GM18909 (cell line): Measurements from ENCODE around the gene SCAMP4.
A peak's percentile ranks its signal among the peaks of the same experiment; 100 is the strongest.
"Not testable (repeated sequence)": the region's sequence is repeated elsewhere in the genome, so short reads cannot be mapped to it uniquely, and the experiment has no call there.

Experiments
- ATAC-seq: cut with Tn5 transposase; IDR thresholded peaks from one replicate; pipeline ENCODE4 v1.9.1; 2021; ENCODE audit warnings: mild to moderate bottlenecking; ENCODE audit not compliant: unreplicated experiment, poor library complexity

The SCAMP4 gene

DNA sequence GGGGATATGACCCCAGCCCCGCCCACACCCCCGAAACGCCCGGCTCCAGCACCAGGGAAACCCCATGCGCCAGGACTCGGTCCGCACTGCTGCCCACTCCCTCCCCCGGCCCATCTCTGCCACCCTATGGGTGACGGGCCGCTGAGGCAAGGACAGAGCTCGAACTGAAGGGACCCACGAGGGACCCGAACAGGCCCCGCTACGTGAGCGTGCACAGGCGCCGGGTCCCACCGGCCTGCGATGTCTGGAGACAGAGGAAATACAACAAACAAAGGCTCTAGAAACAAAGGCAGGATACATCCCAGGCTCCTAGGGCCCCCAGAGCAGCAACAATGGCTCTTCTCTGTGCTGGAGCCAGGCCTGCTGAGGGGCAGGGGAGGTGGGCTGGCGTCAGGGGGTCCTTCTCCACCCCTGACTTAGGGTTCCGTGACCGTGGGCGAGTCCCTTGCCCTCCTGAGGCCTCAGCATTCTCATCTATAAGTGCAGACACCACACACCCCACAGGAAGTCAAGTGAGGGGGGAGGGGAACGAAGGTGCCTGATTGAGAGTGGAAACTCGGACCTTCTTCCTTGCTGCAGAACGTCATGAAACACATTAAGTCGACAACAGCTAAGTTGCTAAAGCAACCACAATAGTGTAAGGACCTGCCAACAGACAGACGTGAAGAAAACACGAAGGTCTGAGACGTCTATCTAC, 23.0 kb upstream of the SCAMP4 start:
- no peak for ATAC-seq

DNA sequence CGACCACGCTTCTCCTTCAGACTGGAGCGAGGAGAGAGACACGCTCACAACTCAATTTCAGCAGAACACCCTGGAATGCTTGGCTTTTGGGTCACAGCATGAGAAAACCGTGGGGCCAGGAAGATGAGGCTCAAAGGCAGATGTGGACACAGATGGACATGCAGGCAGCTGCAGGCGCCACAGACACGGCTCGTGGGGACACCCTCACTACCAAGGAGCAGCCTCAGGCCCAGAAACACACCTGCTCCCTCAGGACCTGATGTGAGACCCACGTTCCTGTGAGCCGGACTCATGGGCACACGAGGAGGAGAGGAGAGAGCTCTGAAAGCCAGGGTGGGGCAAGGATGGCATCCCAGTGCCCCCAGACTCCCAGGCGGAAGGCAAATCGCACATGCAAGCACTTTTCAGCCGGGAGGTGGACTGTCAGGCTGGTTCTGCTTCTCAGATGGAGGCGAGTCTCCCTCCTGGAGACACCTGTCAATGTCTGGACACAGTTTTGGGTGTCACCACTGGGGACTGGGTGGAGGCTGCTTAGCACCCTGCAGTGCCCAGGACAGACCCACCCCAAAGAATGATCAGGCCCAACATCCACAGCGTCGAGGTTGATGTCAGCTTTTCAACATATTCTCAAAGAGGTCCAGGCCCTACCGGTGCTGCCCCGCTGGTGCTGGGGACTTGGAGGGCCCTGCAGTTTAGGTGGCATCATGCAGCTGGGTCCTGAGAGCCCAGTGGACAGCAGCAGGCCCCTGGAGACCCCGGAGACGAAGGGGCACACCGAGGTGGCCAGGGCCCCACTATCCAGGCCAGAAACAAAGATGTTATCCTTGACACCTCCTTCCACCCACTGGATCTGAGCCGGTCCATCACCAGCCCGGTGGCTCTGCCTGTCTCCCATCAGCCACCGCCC, 22.2 kb upstream of the SCAMP4 start:
- ATAC-seq: no peak

DNA sequence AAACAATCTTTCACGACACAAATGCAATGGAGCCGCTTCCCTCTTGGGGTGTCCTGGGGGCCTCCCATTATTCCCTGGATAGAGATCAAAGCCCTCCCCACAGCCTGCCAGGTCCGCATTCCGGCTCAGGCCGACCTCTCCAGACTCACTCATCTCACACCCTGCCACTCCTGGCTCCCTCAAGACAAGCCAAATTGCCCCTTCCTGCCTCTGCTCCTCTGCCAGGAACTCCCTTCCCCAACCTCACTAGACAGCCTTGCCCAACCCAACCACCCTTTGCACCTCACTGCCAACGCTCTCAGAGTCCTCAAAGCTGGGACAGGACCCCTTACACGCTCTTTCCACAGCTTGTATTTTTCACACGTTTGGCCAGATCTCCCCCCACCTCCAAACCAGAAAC, 21.4 kb upstream of the SCAMP4 start:
- no peak for ATAC-seq

DNA sequence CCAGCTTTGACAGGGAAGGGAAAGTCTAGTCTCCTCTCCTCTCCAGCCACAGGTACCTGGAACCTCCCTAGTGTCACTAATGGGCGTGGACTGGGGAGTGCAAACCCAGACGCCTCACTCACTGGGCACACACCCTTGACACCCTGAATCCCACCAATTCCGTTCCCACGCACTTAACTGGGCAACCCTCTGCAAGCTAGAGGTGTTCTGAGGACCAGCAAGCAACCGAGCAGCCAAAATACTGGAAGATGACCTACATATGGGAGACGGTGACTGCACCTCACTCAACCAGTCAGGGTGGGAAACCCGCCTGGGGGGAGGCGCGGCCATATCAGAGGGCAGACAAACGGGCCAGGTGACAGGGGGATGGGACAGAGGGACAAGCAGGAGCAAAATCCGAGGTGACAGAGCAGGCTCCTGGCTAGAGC, 20.9 kb upstream of the SCAMP4 start:
- ATAC-seq: no peak

DNA sequence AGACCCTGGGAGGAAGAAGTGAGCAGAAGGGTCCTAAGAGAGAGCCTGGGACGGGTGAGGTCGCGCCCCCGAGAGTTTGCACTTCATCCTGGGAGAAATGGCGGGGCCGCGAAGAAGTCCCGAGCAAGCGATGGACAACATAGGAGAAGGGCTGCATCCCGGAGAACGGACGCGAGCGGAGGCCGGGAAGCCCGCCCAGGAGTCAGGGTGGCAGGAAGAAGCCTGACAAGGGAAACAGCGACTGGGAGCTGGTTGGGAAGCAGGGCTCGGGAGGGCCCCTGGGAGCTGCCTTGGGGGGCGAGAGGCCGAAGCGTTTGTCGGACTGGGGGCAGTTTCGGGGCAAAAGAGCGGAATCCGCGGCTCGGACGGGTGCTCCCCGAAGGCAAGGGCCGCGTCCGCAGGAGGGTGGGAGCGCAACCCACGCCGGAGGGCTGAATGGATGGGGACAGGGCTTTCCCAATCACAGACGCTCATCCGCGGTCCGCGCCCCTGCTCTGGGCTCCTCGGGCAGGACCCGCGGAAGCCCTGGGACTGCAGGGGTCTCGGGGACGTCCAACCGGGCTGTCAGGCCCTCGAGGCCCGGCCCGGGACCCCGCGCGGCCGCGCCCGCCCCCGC, 20.4 kb upstream of the SCAMP4 start:
- no peak for ATAC-seq

DNA sequence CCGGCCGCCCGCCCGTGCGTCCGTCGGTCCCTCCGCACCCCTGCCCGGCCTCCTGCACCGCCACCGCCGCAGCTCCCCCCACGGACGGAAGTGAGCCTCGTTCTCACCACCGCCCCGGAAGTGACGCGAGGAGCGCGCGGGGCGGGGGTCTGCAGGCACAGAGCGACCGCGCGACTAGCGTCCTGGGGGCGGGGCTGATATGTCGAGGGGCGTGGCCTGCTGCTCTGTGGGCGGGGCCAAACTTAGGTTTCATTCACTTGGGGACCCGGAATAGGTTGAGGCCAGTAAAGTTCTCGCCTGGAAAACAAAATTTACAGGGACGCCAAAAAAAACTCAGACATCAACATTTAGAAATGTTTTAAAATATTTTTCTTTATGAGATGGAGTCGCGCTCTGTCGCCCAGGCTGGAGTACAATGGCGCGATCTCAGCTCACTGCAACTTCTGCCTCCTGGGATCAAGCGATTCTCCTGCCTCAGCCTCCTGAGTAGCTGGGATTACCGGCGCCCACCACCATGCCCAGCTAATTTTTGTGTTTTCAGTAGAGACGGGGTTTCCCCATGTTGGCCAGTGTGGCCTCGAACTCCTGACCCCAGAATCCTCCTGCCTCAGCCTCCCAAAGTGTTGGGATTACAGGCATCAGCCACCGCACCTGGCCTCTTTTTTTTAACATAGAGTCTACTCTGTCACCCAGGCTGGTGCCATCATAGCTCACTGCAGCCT, 19.6 kb upstream of the SCAMP4 start, which contains the start of gene ABHD17A:
ABHD17A (minus strand) TSS at position 99 of the 722 bp plus-strand sequence. CDS start 3,930 bp downstream, outside the sequence.
- peak; percentile 81 for ATAC-seq

DNA sequence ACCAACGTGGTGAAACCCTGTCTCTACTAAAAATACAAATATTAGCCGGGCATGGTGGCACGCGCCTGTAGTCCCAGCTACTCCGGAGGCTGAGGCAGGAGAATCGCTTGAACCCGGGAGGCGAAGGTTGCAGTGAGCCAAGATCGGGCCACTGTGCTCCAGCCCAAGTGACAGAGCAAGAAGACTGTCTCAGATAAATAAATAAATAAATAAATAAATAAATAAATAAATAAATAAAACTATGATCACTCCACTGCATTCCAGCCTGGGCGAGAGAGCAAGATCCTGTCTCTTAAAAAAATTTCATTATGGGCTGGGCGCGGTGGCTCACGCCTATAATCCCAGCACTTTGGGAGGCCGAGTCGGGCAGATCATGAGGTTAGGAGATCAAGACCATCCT, 18.8 kb upstream of the SCAMP4 start:
- ATAC-seq: not testable (repeated sequence)

DNA sequence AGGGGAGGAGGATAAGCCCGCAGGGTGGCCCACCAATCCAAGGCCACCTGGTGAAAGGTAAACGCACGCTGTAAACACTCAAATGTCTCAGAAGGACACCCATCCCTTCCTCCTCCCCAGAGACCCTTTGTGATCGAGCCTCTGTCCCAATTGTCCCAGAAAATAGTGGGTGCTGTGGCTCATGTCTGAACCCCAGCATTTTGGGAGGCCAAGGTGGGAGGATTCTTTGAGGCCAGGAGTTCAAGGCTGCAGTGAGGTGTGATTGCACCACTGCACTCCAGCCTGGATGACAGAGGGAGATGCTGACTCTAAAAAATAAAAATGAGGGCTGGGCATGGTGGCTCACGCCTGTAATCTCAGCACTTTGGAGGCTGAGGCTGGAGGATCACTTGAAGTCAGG, 16.8 kb upstream of the SCAMP4 start:
- ATAC-seq: no peak

DNA sequence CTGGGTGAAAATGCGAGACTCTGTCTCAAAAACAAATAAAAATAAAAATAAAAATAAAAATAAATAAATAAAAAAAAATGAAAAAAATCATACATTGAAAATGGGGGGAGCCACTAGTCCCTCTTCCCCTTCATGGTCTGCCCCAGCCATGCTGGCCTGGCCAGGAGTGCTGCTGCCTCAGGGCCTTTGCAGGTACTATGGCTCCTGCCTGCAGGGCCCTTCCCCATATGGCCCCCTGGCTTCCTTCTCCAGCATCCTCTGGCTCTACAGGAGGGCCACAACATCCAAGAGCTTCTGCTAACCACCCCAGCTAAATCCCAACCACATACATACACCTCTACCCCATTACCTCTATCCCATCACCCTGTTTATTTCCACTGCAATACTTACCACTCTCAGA, 15.3 kb upstream of the SCAMP4 start:
- no peak for ATAC-seq

DNA sequence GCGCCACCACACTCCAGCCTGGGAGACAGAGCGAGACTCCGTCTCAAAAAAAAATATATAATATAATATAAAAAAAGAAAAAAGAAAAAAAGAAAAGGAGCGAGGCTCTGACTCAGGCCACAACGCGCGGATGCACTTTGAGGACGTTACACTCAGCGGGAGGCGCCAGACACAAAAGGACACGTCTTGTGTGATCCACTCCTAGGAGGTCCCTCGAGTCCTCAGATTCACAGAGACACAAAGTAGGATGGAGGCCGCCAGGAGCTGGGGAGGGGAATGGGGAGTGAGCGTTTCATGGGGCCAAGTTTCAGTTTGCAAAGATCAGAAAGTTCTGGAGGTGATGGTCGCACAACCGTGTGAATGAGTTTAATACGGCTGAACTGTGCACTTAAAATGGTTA, 11.4 kb upstream of the SCAMP4 start:
- no peak for ATAC-seq

DNA sequence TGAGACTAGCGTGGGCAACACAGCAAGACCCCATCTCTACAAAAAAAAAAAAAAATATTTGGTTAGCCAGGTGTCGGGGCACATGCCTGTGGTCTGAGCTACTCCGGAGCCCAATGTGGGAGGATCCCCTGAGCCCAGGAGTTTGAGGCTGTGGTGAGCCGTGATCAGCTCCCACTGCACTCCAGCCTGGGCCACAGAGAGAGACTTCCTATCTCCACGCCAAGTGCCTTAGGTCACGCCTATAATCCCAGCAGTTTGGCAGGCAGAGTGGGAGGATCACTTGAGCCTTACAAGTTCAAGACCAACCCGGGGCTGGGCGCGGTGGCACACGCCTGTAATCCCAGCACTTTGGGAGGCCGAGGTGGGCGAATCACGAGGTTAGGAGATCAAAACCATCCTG, 8.7 kb upstream of the SCAMP4 start:
- no peak for ATAC-seq

DNA sequence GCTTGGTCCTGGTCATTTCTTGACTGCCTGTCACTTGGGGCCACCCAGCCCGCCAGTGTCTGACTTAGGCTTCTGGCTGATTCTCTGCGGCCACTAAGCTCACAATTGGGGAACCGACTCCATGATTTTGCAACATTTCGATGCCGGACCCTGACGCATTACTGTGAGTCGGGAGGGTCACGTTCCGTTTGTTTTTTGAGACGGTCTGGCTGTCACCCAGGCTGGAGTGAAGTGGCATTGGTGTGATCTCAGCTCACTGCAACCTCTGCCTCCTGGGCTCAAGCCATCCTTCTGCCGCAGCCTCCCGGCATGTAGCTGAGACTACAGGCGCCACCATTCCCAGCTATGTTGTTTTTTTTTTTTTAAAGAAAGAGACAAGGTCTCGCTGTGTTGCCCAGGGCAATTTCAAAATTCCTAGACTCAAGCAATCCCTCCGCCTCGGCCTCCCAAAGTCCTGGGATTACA, 3.2 kb upstream of the SCAMP4 start:
- ATAC-seq: no peak

DNA sequence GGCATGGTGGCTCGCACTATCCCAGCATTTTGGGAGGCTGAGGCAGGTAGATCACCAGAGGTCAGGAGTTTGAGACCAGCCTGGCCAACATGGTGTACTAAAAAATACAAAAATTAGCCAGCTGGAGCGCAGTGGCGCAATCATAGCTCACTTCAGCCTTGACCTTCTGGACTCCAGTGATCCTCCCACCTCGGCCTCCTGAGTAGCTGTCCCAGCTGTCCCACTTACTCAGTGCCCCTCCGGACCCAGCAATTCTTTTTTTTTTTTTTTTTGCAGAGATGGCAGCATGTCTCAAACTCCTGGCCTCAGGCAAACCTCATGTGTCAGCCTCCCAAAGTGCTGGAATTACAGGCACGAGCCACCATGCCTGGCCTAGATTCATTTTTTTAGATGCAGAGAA, 2.3 kb upstream of the SCAMP4 start:
- no peak for ATAC-seq

DNA sequence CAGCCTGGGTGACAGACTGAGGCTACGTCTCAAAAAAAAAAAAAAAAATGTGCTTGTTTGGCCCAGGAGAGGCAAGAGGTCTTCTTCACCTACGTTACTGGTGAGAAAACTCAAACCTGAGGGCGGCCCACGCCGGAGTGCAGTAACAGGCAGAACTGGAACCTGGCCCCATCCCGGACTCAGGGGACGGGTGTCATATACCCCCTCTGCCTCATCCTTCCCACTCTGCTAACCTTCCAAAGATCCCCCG, 414 bp upstream of the SCAMP4 start:
- no peak for ATAC-seq

DNA sequence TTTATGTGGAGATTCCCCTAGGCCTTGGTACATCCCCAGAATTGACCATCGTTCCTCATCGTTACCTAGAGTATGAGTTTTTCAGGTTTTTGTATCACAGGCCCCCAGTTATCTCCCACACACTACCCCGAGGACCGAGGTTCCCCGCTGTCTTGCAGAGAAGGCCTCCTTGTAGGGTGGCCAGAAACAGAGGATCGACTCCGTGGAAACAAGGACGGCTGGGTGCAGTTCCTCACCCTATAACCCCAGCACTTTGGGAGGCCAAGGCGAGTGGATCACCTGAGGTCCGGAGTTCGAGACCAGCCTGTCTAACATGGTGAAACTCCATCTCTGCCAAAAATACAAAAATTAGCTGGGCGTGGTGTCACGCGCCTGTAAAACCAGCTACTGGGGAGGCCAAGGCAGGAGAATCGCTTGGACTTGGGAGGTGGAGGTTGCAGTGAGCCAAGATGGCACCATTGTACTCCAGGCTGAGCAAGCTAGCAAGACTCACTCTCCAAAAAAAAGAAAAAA, 720 bp downstream of the SCAMP4 start:
- no peak for ATAC-seq

DNA sequence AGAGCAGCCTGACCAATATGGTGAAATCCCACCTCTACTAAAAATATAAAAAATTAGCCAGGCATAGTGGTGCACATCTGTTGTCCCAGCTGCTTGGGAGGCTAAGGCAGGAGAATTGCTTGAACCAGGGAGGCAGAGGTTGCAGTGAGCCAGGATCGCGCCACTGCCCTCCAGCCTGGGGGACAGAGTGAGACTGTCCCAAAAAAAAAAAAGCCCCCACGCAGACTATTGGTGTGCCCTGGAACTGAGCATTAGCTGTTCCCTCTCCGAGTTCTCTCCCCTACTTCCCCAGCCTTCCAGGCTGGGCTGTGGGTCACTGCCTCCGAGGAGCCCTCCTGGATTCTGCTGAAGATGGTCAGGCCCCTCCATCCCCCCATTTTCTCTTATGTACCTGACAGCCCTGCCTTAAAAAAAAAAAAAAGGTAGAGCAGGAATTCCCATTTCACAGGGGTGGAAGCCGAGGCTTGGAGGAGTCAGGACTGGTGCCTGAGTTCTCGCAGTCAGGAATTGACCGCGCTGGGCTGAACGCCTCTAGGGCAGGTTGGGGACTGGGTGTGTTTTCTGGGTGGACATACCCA, 1.9 kb downstream of the SCAMP4 start:
- ATAC-seq: no peak

DNA sequence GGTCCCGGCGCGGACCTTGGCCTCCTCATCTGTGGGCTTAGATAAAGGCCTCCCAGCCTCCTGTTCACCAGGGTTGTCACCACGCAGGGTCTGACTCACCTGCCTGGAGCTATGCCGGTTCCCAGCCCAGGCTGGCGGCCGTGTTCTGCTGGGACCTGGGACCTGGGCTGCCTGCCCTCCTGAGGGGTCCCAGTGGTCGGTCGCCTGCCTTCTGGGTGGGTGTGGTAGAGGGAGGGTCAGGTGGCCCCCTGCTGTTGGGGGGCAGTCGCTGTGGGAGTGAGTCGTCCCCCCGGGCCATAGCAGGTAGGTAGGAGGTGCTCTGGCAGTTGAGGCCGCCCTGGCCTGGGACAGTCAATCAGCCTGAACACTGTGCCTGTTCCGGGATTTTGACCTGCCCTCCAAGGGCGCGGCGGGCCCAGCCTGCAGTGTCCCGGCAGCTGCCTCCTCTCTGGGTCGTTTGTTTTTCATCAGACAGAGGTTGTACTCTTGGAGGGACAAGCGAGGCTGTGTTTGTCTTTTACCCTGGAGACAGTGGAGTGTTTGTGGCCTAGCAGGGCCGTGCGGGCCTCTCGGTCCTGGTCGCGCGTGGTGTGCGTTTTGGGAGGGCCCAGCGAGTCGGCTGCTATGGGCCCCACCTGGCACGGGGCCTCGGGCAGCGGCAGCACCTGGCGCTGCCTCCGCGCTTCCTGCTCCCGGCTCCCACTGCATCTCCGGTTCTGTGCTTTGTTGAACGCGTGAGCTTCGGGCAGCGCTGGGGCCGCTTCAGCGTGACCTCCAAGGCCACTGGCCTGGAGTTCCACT, 2.6 kb downstream of the SCAMP4 start:
- ATAC-seq: no peak

DNA sequence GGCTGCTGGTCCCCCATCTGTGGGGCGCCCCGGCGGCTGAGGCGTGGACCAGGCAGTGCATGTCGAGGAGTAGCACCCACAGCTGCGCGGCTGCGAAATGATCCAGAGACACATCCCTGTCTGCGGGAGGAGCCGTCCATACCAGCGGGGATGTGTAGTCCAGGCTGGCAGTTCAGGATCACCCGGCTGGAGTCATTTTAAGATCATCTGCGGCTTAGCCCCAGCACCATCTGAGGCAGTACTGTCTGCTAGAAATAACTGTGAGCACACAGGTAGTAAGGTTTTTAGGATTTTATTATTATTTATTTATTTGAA, 3.1 kb downstream of the SCAMP4 start:
- ATAC-seq: no peak

DNA sequence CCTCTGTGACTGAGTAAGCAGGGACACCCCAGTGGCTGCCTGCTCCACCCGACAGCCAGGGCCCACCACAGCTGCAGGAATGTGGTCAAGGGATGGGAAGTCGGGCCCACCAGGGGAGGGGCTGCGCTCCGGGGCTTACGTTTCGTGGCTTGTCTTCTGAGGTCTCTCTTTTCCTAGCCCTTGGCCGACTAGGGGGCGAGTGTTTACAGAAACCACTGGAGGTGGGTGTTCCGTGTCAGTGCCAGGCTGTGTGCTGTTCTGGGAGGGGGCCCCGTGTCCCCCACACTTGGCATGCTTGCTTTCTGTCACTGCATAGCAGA, 4.5 kb downstream of the SCAMP4 start:
- ATAC-seq: no peak

DNA sequence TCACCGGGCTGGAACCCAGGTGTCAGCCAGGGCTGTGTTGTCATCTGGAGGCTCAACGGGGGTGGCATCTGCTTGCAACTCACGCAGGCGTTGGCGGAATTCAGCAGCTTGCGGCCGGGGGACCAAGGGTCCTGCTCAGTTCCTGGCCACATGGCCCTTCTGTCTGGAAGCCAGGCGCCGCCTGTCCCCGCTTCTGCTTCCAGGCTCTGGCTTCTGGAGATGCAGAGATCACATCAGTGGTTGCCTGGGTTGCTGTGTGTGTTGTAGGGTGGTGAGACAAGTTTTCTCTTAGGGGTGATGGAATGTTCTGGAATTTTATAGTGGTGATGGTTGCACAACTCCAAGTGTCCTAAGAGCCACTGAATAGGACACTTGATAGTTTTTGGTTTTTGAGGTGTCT, 5.0 kb downstream of the SCAMP4 start:
- no peak for ATAC-seq
